ENCODE measurements around the gene GBA2.

Gene GBA2

DNA sequence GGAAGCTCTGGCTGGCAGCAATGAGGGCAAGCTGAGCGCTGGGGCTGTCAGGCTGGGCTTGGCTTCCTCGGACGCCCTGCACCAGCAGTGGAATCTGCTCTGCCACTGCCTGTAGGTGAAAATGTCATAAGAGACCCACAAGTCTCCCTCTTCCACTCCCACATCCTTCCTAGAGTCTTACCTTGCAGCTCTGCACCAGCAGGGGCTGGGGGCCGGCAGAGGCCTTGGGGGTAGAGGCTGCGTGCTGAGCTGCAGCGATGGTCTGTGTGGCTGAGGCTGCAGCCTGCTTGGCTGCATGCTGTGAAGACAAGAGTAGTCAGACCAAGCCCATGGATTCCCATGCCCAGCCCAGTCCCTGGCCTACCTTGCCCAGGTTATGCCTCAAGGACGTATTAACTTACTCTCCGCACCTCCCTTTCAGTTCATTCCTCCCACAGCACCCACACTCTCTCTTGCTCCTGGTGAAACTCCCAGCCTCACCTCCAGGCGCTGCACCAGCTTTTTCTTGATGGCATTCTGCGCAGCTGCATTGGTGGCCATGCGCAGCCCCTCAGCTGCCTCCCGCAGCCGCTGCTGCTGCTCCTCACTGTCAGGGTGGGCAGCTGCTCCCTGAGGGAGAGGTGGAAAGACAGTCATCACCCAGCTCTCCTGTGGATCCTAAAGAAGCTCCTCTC is 34.3 kb downstream of the GBA2 start:
- no peak for DNase-seq

DNA sequence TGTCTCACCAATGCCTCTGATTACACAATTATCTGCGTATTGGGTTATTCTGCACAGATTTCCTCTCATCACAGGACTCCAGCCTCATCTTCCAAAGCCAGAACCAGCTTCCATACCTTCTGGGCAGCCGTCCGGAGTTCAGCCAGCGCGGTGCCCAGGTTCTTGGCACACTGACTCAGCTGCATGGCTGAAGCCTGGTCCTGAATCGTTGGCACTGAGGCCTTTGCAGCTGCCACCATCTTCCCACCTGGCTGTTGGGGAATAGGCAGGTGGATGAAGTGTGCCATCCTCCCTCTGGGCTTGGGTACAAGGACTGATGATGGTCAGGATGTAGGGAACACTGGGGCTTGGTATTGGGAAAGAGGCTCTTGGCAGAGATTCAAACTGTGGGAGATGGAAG is 34.9 kb downstream of the GBA2 start:
- DNase-seq: no peak

GRCh38 chr9:35713578-35713977 is 35.5 kb downstream of the GBA2 start:
- DNase-seq: no peak

GRCh38 chr9:35712762-35713400 is 36.1 kb downstream of the GBA2 start:
- no peak for DNase-seq

DNA sequence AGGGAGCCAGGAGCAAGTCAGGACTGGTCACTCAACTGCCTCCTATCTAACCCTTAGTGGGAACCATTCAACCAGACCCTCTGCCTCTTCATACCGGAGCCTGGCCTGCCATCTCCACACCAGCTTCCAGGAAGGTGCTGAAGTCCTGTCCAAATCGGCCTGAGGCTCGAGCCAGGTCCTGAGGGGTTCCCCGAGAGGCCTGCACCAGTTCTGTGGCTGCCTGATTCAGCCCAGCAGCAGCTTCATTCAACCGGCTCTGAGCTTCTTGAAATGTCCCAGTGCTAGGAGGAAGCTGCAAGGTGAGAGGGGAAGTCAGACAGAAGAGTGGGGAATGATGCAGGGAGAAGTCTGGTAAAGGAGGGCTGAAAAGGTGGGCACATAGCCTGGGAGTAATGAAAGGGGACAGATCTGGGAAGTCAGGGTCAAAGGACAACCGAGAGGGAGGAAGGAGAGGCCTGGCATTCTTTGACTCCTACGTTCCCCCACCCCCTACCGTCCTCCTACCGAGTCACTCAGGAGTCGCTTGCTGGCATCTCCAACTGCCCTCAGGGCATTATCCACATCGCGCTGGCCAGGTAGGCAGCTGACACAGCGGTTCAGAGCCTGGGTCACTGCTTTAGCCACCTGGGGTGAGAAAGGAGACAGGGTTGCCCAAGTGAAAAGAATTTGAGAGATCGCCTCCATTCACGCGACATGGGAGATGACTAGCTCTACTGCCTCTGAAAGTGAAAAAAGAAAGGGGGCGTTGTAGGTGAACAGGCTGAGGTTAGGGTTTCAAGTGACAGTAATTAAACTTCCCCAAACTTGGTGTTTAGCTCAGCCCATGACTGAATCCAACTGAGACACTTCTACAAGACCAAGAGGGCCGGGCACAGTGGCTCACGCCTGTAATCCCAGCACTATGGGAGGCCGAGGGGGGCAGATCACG is 37.3 kb downstream of the GBA2 start:
- DNase-seq: no peak

GRCh38 chr9:35710818-35711500 is 38.1 kb downstream of the GBA2 start:
- DNase-seq: no peak

DNA sequence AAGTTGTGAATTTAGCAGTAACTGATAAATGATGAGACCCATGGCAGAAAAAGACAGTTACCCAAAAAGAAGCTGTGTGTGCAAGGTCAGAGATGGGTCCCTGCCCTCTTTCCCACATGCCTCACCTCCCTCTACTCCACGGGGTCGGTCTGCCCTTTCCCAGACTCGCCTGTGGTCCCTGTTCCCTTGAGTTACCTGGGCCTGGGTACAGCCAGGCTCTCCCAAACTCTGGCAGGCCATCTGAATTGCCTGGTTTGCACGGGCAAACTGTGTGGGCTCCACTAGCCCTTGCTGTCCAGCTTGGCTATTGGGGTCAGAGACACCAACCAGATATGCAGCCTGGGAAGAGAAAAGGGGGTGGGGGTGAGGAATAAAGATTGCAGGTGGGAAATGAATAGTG is 40.9 kb downstream of the GBA2 start:
- no peak for DNase-seq

DNA sequence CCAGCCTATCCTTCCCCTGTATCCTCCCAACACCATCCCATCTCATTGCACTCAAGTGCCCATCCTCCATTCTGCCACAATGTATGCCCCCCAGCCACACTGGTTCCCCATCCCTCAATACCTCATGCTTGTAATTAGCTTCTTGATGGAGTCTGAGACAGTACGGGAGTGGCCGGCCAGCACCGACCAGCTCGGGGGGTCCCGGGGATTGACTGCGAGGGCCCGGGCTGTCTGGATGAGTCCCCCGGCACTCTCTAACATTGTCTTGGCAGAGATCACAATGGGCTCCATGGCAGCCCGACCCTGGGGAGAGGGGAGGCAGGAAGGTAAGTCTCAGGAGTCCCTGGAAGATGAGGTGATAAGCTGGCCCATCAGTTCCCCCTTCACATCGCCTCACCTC is 42.1 kb downstream of the GBA2 start:
- DNase-seq: no peak

- DNase-seq: no peak
Measured at GRCh38 chr9:35705836-35706430, 43.1 kb downstream of the GBA2 start.

DNA sequence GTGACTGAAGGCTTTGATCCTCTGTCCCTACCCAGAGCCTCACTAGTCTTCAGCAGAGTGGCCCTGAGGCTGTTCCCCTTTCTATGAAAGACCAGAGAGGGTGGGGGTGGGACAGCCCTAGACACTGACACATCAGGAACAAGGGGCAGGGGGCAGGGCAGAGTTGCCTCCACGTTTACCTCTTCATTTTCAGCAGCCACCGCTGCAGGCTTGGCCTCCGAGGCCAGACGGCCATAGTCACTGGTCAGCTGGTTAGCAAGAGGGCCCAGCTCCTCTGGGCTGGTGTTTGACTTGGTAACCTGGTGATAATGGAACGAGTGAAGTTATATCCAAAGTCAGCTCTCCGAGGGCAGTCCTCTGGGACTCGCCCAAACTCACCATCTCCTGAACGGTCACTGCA is 43.7 kb downstream of the GBA2 start:
- peak in 1 of 2 donors; percentile 14 for DNase-seq

DNA sequence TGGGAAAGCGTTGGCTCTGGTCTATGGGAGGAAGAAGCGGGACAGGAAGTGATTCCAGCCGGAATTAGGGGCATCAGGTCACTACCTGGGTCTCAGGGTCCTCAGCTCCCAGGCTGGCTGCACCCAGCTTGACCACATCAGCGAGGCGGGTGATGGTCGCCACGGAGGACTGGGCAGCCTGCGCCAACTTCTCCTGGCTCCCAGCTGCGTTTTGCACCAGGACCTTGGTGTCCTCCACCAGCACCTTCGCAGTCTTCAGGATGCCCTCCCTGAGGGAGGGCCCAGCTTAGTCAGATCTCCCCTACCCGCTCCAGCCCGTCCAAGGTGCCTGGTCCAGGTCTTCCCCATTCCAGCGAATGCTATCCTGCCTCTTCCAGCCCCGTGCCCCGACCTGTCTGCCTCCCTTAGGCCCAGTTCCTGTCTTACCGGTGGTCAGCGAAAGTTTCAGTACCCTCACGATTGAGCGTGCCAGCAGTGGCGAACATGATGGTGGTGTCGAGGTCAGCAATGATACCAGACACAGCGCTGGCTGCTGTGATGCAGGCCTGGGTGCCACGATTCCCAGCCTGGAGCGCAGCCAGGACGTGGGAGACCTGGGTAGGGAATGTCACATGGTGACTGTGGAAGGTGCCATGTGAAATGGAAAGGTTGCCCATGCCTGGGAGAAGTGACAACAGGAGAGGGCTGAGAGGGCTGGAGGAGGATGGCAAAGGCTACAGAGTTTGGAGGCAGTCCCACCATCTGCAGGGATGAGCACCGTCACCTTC is 44.9 kb downstream of the GBA2 start:
- no peak for DNase-seq

DNA sequence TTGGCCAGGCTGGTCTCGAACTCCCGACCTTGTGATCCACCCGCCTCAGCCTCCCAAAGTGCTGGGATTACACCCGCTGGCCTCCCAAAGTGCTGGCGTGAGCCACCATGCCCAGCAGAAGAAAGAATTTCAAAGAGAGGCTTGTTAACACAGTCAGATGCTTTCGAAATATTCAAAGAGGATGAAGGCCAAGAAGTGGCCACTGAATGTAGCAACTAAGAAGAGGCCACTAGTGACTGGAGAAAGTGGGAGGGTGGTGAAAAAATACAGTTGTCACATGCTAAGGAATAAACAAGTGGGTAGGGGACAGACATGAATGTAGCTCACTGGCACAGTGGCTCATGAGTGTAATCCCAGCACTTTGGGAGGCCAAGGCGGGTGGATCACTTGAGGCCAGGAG is 46.3 kb downstream of the GBA2 start:
- DNase-seq: peak; percentile 60 to 64

- no peak for DNase-seq
Measured at GRCh38 chr9:35700942-35701341, 48.1 kb downstream of the GBA2 start.

DNA sequence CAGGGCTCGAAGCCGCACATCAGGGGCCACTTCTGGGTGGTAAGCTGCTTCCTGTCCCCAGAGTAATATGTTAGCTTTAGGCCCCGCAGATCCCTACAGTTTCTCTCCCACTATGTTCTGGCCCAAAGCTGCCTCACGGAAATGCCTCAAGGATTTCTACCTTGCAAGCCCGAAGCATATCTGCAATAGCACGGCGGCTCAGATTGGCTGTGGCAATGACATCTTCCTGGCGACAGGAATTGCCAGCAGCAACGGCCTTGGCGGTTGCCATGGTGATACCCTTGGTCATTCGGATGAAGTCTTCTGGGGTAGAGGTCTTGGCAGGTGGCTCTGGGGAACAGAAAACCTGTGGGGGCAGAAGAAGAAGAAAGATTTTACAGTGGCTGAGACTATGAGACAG is 49.0 kb downstream of the GBA2 start:
- DNase-seq: no peak

DNA sequence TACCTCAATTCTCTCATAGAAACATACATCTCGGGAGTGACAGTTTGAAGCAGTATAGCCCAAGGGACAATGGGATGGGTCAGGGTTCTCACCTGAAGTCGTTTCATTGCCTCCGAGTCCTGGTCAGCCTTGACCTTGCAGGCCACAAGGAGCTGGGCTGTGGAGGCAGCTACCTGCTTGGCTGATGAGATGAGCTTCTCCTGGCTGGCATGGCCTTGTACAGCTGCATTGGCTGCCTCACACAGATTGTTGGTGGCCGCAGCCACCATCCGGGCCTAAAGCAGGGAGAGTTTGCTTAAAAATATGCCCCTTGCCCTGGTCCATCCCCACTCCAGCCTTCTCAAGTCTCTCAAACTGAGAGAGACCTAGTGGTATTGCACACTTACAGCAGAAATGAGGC is 50.8 kb downstream of the GBA2 start:
- no peak for DNase-seq

DNA sequence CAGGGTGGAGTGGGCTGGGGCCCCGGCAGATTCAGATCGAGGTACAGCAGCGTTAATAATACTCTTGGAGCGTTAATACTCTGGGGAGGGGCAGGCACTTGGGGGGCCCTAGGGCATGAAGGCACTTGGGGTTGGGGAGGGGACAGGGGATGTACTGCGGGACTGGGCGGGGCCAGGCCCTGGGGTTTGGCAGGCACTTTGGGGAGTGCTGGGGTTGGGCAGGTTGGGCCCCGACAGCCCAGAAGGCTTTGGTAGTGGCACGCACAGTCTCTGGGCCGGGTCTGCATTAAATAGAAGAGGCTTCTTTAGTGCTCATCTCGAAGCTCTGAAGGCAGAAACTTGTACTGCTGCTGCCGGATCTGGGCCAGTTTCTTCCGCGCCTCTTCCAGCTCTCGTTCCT is 51.5 kb downstream of the GBA2 start:
- no peak for DNase-seq

DNA sequence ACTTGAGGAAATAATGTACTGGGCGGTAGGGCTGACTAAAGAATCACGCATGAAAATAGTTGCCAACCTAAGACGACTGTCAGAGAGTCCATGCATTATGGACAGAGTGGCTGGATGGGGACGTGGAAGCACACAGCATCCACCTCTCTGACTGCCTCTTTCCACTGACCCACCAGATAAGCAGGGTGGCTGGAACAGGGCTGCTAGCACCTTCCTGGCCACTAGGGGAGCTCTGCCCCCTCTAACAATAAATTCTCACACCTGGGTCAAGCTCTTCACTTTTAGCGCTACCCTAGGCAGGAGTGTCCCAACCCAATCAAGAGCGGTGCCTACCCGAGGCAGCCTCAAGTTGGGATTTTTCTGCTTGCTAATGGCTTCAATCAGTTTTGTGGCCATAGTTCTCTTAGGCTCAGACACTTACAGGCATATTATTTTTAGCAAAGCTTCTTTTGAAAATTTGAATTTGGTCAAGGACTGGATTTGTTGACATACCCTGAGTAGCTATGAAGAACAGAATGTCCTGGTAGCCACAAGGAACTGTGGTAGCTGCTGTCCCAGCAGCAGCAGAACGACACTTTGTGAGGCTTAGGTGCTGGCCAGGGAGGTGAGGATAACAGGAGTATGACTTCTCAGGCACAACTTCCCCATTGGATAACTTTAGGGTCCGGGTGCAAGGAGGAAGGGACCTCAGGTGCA is 52.4 kb downstream of the GBA2 start:
- DNase-seq: peak; percentile 27 to 48

DNA sequence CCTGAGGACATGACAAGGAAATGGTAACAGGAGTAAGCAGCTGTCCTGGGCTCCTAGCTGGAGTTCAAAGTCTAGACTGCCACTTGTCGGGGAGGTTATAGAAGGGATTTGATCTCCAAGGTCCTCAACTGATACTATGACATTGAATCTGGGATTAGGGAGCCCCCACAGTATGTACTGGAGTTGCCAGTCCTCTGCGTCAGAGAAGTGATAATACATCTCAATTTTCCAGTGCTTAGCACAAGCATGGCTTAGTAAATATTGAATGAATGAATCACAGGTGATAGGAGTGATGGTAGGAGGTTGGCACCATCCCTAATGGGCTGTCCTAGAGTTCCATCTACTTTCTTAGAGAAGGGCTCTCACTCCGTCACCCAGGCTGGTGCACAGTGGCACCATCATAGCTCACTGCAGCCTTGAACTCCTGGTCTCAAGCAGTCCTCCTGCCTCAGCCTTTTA is 53.1 kb downstream of the GBA2 start:
- no peak for DNase-seq

DNA sequence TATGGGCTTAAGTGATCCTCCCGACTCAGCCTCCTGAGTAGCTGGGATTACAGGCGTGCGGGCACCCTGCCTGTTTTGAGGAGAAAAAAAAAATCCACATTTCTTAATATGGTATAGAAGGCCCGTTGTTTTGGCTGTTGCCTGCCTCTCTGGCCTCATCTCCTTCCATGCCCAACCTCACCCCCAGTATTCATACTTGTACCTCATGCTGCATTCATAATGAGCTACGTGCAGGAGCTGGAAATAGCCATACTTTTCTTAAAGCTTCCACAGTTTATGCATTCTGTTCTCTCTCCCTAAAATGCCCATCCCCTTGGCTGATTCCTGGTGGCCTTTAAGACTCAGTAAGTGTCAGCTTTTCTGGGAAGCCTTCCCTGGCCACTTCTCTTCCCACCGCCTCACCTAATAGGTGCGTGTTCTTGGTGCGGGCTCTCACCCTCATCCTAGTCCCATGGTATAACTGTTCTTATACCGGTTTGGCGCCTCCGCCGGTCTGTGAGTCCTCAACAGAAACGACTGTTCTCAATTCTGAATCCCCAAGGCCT is 57.2 kb downstream of the GBA2 start:
- DNase-seq: no peak

- peak; percentile 46 to 60 for DNase-seq
Measured at GRCh38 chr9:35691334-35691650, 57.7 kb downstream of the GBA2 start.
